GM23338 (cell line): ENCODE data around the gene JAZF1. TPM values are rescaled to one million over a fixed set of nuclear protein-coding genes. Genes with fewer than 3 reads are reported as not detected.

ENCODE experiments used
- ATAC-seq: fragments of 200-7000 bp; cut with Tn5 transposase; 3 replicates; pipeline ENCODE4 v1.9.1; 2020
- DNase-seq: peaks from one replicate; pipeline ENCODE4 v3.0.0-alpha.2; 2015; ENCODE audit warnings: low spot score
- H2AFZ ChIP-seq: fragments of 200-600 bp; sonication (generic); 2 replicates; pipeline ENCODE4 v1.8.0; 2016; ENCODE audit warnings: antibody characterized with exemption, mild to moderate bottlenecking, moderate library complexity
- H3F3A ChIP-seq: fragments of 200-600 bp; sonication (generic); replicated peaks from 2 replicates; pipeline ENCODE4 v1.8.0; 2017; ENCODE audit warnings: antibody characterized with exemption, mixed run types, low read depth
- H3K27ac ChIP-seq: fragments of 200-600 bp; sonication (generic); 2 replicates; pipeline ENCODE4 v1.6.1; 2016; ENCODE audit warnings: low read depth
- H3K27me3 ChIP-seq: fragments of 200-600 bp; sonication (generic); 2 replicates; pipeline ENCODE4 v1.8.0; 2016; ENCODE audit warnings: mild to moderate bottlenecking, mixed run types, moderate library complexity; ENCODE audit not compliant: insufficient read depth
- H3K36me3 ChIP-seq: fragments of 200-600 bp; sonication (generic); 2 replicates; pipeline ENCODE4 v1.8.0; 2016; ENCODE audit warnings: mild to moderate bottlenecking; ENCODE audit not compliant: insufficient read depth
- H3K4me1 ChIP-seq: fragments of 200-600 bp; sonication (generic); 2 replicates; pipeline ENCODE4 v1.8.0; 2016; ENCODE audit warnings: mild to moderate bottlenecking, moderate library complexity; ENCODE audit not compliant: insufficient read depth
- H3K4me2 ChIP-seq: fragments of 200-600 bp; sonication (generic); 2 replicates; pipeline ENCODE4 v1.7.1; 2017; ENCODE audit warnings: mixed run types
- H3K4me3 ChIP-seq: fragments of 200-600 bp; sonication (generic); 2 replicates; pipeline ENCODE4 v1.6.1; 2016; ENCODE audit warnings: mixed run types
- H3K79me2 ChIP-seq: fragments of 200-600 bp; sonication (generic); replicated peaks from 2 replicates; pipeline ENCODE4 v1.8.0; 2017; ENCODE audit warnings: mild to moderate bottlenecking; ENCODE audit not compliant: insufficient read depth
- H3K9me2 ChIP-seq: fragments of 200-600 bp; sonication (generic); 2 replicates; pipeline ENCODE4 v1.8.0; 2017; ENCODE audit not compliant: insufficient read depth
- H4K20me1 ChIP-seq: fragments of 200-600 bp; sonication (generic); replicated peaks from 2 replicates; pipeline ENCODE4 v1.8.0; 2017; ENCODE audit warnings: mild to moderate bottlenecking; ENCODE audit not compliant: insufficient read depth
- H3K27ac Mint-ChIP-seq: 2 replicates; pipeline ENCODE4 v1.8.0; 2020; ENCODE audit warnings: inconsistent platforms, mild to moderate bottlenecking, moderate library complexity, mixed read lengths
- H3K27me3 Mint-ChIP-seq: 3 replicates; pipeline ENCODE4 v1.8.0; 2022; ENCODE audit warnings: low read depth, mild to moderate bottlenecking, moderate library complexity, mixed read lengths, inconsistent platforms; ENCODE audit not compliant: insufficient read depth, poor library complexity
- H3K36me3 Mint-ChIP-seq: 3 replicates; pipeline ENCODE4 v1.8.0; 2021; ENCODE audit warnings: low read depth, mild to moderate bottlenecking, inconsistent platforms, moderate library complexity, mixed read lengths
- H3K4me1 Mint-ChIP-seq: 3 replicates; pipeline ENCODE4 v1.8.0; 2020; ENCODE audit warnings: mild to moderate bottlenecking, inconsistent platforms, mixed read lengths
- H3K4me3 Mint-ChIP-seq: 3 replicates; pipeline ENCODE4 v1.8.0; 2021; ENCODE audit warnings: moderate library complexity, mild to moderate bottlenecking, inconsistent platforms, mixed read lengths
- H3K9me3 Mint-ChIP-seq: 3 replicates; pipeline ENCODE4 v1.8.0; 2020; ENCODE audit warnings: moderate library complexity, mild to moderate bottlenecking, inconsistent platforms, mixed read lengths
- ETS1 ChIP-seq: IDR thresholded peaks from 2 replicates; pipeline ENCODE4 v1.6.1; 2016; ENCODE audit warnings: antibody characterized with exemption
- EZH2 ChIP-seq: fragments of 200-600 bp; sonication (generic); IDR thresholded peaks from one replicate; pipeline ENCODE4 v1.8.0; 2017; ENCODE audit warnings: antibody characterized with exemption, mild to moderate bottlenecking, low read depth; ENCODE audit not compliant: unreplicated experiment
- EZH2phosphoT487 ChIP-seq: fragments of 200-600 bp; sonication (generic); IDR thresholded peaks from one replicate; pipeline ENCODE4 v1.8.1; 2018; ENCODE audit warnings: antibody characterized with exemption; ENCODE audit not compliant: unreplicated experiment
- JUNB ChIP-seq: IDR thresholded peaks from one replicate; pipeline ENCODE4 v1.6.1; 2016; ENCODE audit warnings: antibody characterized with exemption; ENCODE audit not compliant: unreplicated experiment
- NANOG ChIP-seq: IDR thresholded peaks from 2 replicates; pipeline ENCODE4 v1.6.1; 2016; ENCODE audit warnings: antibody characterized with exemption, borderline replicate concordance
- POLR2AphosphoS5 ChIP-seq: IDR thresholded peaks from 2 replicates; pipeline ENCODE4 v1.6.1; 2016; ENCODE audit warnings: antibody characterized with exemption, low read depth
- STAT1 ChIP-seq: IDR thresholded peaks from one replicate; pipeline ENCODE4 v1.6.1; 2016; ENCODE audit warnings: antibody characterized with exemption; ENCODE audit not compliant: unreplicated experiment
- ZNF331 ChIP-seq: fragments of 250-450 bp; sonication (Bioruptor Pico); IDR thresholded peaks from 2 replicates; pipeline ENCODE4 v1.5.0; 2020; ENCODE audit warnings: low read depth, mild to moderate bottlenecking, moderate library complexity
- polyA plus RNA-seq: library from polyadenylated mRNA; unstranded; fragments of >200 nt; fragmentation: Nextera tagmentation; extraction: Ambion mirVana; gene quantifications from 2 replicates; pipeline ENCODE4 v1.2.1, GENCODE V29; 2016
- total RNA-seq: library from RNA; depleted of rRNA; stranded (reverse); fragments of >200 nt; shearing (Covaris generic); gene quantifications from 2 replicates; pipeline ENCODE4 v1.2.3, GENCODE V29; 2014
- TF ChIP-seq, protein P1 (sequence below): fragments of 250-450 bp; sonication (Bioruptor Pico); IDR thresholded peaks from 2 replicates; pipeline ENCODE4 v1.5.0; 2020; ENCODE audit warnings: mild to moderate bottlenecking, moderate library complexity

JAZF1 gene
- total and polyA plus RNA-seq, 2 experiments from 2014 or later = 12.2 to 22.2 TPM

DNA sequence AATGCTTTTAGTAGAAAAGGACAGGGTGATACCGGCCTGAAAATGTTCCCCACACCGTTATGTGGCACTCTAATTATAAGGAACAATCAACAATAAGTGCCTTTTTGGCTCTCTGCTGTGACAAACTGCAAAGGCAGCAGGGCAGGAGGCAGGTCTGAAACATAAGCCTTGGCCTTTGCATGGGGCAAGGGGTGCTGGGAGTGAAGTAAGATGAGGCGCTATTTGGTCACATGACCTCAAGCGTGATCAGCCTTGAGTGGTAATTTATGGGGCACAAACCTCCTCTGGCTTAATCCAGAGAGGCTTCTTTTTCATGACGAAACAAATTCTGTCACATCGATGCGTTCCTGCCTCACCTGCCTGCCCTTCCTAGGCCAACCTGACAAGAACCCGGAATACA lies 237.9 kb downstream of the JAZF1 start (continued):
- TF ChIP-seq, protein P1, sequence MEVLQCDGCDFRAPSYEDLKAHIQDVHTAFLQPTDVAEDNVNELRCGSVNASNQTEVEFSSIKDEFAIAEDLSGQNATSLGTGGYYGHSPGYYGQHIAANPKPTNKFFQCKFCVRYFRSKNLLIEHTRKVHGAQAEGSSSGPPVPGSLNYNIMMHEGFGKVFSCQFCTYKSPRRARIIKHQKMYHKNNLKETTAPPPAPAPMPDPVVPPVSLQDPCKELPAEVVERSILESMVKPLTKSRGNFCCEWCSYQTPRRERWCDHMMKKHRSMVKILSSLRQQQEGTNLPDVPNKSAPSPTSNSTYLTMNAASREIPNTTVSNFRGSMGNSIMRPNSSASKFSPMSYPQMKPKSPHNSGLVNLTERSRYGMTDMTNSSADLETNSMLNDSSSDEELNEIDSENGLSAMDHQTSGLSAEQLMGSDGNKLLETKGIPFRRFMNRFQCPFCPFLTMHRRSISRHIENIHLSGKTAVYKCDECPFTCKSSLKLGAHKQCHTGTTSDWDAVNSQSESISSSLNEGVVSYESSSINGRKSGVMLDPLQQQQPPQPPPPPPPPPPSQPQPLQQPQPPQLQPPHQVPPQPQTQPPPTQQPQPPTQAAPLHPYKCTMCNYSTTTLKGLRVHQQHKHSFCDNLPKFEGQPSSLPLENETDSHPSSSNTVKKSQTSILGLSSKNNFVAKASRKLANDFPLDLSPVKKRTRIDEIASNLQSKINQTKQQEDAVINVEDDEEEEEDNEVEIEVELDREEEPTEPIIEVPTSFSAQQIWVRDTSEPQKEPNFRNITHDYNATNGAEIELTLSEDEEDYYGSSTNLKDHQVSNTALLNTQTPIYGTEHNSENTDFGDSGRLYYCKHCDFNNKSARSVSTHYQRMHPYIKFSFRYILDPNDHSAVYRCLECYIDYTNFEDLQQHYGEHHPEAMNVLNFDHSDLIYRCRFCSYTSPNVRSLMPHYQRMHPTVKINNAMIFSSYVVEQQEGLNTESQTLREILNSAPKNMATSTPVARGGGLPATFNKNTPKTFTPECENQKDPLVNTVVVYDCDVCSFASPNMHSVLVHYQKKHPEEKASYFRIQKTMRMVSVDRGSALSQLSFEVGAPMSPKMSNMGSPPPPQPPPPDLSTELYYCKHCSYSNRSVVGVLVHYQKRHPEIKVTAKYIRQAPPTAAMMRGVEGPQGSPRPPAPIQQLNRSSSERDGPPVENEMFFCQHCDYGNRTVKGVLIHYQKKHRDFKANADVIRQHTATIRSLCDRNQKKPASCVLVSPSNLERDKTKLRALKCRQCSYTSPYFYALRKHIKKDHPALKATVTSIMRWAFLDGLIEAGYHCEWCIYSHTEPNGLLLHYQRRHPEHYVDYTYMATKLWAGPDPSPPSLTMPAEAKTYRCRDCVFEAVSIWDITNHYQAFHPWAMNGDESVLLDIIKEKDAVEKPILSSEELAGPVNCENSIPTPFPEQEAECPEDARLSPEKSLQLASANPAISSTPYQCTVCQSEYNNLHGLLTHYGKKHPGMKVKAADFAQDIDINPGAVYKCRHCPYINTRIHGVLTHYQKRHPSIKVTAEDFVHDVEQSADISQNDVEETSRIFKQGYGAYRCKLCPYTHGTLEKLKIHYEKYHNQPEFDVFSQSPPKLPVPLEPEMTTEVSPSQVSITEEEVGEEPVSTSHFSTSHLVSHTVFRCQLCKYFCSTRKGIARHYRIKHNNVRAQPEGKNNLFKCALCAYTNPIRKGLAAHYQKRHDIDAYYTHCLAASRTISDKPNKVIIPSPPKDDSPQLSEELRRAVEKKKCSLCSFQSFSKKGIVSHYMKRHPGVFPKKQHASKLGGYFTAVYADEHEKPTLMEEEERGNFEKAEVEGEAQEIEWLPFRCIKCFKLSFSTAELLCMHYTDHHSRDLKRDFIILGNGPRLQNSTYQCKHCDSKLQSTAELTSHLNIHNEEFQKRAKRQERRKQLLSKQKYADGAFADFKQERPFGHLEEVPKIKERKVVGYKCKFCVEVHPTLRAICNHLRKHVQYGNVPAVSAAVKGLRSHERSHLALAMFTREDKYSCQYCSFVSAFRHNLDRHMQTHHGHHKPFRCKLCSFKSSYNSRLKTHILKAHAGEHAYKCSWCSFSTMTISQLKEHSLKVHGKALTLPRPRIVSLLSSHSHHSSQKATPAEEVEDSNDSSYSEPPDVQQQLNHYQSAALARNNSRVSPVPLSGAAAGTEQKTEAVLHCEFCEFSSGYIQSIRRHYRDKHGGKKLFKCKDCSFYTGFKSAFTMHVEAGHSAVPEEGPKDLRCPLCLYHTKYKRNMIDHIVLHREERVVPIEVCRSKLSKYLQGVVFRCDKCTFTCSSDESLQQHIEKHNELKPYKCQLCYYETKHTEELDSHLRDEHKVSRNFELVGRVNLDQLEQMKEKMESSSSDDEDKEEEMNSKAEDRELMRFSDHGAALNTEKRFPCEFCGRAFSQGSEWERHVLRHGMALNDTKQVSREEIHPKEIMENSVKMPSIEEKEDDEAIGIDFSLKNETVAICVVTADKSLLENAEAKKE (CRISPR knock-in tag) = no peak
- TF ChIP-seq NANOG (no peak), STAT1 (no peak), ETS1 (no peak), POLR2AphosphoS5 (no peak), ZNF331 (CRISPR knock-in tag) (no peak), JUNB (no peak), EZH2 (no peak), EZH2phosphoT487 (no peak)

DNA sequence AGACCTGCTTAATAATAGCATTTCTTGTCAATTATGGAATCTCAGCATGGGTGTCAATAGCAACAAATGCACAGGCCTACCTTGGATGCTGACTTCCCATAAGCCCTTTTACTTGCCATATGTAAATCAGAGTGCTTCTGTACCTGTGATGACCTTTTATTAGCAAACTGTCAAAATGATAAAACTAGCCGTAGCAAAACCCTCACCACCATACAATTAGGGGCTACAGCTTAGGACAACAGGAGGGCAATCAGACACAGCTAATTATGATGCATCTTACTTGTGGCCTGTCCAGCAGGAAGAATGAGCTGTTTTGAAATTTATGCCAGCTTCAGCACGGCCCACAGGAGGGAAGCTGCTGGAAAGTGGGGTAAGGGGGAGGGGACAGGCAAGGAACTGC lies 239.1 kb downstream of the JAZF1 start:
- no peaks in the 10 kb centered on the region for H3K9me3 Mint-ChIP-seq
- H3K36me3 ChIP-seq = no peaks in the 10 kb centered on the region
- TF ChIP-seq, protein P1 (CRISPR knock-in tag) = no peak

More for the DNA sequence above, 239.1 kb downstream of the JAZF1 start:
- 0 out of 2 replicates have a peak, but pooled peaks cover 4% of the 10 kb centered on the region for H4K20me1 ChIP-seq
- H3K27ac ChIP-seq = no peak overlapping the region
- Mint-ChIP-seq H3K4me3 (no peak overlapping the region), H3K4me1 (peaks cover 10% of the 10 kb centered on the region), H3K36me3 (no peaks in the 10 kb centered on the region), H3K27ac (no peak overlapping the region), H3K27me3 (peaks cover 2% of the 10 kb centered on the region)
- H3K27me3 ChIP-seq = no peaks in the 10 kb centered on the region
- no peak for DNase-seq
- no peaks in the 10 kb centered on the region for H3F3A ChIP-seq
- no peak overlapping the region for H3K4me2 ChIP-seq
- H2AFZ ChIP-seq = no peak overlapping the region
- H3K9me2 ChIP-seq = no peaks in the 10 kb centered on the region
- no peak for ATAC-seq
- no peaks in the 10 kb centered on the region for H3K79me2 ChIP-seq
- H3K4me1 ChIP-seq = no peaks in the 10 kb centered on the region
- no peak overlapping the region for H3K4me3 ChIP-seq
